ENCODE measurements around the gene CFAP43.

- TF ChIP-seq POLR2A (IDR thresholded peaks at IDR 0.05) (no peak), POLR2AphosphoS5 (IDR thresholded peaks at IDR 0.05) (no peak), CTCF (IDR thresholded peaks at IDR 0.05) (no peak)
Observed at GRCh38 chr10:104146882-104147281, 85.3 kb downstream of the CFAP43 start.

All from sigmoid colon (tissue), 4 donors.